ENCODE results near the gene SOAT2.
"Not testable (repeated sequence)": the region's sequence is repeated elsewhere in the genome, so short reads cannot be mapped to it uniquely, and the experiment has no call there.

SOAT2 gene

DNA sequence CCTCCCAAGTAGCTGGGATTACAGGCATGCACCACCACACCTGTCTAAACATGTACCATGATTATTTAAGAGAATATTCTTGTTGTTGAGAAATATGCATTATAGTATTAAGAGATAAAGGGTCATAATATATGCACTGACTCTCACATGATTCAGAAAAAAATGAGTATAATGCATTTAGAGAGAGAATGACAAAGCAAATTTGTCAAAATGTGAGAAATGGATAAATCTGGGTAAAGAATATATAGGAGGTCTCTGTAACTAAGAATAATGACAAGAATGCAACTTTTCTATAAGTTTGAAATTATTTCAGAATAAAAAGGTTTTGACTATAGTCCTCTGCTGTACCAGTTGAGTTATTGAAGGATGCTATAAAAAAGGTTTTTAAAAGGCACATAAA lies 49.1 kb downstream of the SOAT2 start:
- no peak for DNase-seq

GRCh38 chr12:53159195-53159839 lies 56.0 kb downstream of the SOAT2 start:
- DNase-seq = peak; percentile 78 to 84

- DNase-seq = no peak
These were observed 56.7 kb downstream of the SOAT2 start for GRCh38 chr12:53160000-53160399.

DNA sequence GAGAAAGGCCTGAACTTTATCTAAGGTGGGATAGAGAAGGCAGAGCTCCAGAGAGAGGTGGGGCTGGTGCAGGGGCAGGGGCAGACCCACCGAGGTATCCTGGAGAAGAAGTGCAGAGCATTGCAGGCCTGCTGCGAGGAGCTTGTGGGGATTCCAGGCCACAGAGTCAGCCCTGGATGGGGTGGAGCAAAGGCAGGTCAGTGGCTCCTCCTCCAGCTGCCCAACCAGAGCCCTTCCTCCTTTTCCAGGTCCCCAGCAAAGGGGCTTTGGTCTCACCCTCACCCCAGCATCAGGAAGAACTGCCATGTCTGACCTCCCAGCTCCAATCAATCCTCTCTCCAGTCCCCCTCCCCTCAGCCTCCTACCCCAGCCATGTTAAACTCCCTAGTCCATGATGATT lies 57.4 kb downstream of the SOAT2 start:
- no peak for DNase-seq

DNA sequence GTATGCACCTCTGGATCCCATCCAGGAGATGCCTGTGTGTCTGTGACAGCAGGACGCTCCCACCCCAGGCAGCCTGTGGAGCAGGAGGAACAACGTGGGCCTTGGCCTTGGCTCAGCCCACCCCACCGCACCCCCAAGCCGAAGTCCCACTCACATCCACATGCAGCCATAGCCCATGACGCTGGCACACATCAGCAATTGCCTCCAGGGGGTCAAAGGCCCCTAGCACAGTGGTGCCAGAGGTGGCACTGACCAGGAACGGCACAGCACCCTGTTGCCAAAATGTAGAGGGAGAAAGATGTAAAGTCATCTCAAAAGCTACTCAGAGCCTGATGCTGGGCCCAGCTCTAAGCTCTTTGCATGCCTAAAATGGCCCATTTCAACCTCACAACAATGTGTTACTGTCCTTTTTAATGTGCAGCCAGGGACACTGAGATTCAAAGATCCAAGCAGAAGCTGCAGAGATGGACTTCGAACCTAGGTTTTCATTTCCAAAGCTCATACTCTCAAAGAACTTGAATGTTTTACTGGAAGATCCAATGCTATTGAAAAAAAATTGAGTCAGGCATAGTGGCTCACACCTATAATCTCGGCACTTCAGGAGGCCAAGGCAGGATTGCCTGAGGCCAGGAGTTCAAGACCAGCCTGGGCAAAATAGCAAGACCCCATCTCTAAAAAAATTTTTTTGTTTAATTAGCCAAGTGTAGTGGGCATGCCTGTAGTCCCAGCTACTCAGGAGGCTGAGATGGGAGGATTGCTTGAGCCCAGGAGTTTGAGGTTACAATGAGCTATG lies 58.0 kb downstream of the SOAT2 start:
- DNase-seq = no peak

DNA sequence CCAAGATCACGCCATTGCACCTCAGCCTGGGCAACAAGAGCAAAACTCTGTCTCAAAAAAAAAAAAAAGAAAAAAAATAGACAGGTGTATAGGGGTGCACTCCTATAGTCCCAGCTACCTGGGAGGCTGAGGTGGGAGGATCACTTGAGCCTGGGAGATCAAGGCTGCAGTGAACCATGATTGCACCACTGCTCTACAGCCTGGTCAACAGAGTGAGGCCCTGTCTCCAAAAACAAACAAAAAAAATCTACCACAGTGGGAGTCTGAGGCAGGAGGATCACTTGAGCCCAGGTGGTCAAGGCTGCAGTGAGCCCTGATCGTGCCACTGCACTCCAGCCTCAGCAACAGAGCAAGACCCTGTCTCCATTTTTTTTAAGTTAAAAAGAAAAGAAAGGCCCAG lies 59.7 kb downstream of the SOAT2 start:
- DNase-seq = not testable (repeated sequence)

DNA sequence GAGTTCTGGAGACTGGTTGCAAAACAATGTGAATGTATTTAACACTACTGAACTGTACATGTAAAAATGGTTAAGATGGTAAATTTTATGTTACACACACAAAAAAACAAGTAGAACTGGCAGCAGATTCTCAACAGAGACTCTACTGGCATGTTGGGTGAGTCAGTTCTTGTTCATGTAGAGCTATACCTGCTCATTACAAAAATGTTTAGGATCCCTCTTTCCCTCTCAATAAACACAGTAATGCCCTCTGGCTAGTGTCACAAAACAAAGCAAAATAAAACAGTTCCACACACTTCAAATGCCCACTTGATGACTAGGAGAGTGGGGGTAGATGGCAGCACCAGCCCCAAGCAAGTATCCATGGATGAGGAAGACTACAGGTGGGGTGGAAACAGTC lies 63.6 kb downstream of the SOAT2 start:
- no peak for DNase-seq

DNA sequence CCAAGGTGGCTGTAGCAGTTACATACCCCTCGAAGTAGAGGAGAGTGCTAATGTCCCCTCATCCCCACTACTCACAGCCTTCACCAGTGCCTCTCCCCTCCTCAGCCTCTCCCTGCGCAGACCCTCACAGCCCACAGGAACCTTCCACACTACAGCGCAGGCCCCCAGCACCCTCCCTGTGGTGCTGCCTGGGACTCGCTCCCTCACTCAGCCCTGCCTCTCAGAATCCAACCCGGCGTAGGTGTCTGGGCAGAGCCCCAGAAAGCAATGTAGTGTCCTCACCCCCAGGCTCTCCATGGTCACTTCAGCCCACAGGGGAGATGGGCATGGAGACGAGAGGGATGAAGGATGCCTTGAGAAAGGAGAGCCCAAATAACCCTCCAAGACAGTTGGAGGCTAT lies 66.4 kb downstream of the SOAT2 start:
- DNase-seq = no peak

DNA sequence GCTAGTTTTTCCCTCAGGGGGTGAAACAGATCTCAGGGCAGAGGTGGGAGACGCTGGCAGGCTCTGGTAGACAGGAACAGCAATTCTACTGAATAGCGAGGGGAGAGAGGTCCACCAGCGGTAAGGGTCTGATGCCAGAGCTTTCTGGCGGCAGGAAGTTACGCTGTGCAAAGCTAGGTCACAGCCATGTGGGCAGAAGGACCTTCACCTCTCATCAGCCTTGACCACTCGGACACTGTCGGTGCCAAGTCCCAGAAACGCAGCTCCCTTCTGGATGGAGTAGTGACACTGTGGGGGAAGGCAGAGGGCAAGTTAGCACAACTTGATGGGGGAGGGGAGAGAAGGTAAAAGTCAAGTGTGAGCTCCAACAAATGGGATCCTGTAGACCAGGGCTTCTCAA lies 66.9 kb downstream of the SOAT2 start:
- DNase-seq = no peak

DNA sequence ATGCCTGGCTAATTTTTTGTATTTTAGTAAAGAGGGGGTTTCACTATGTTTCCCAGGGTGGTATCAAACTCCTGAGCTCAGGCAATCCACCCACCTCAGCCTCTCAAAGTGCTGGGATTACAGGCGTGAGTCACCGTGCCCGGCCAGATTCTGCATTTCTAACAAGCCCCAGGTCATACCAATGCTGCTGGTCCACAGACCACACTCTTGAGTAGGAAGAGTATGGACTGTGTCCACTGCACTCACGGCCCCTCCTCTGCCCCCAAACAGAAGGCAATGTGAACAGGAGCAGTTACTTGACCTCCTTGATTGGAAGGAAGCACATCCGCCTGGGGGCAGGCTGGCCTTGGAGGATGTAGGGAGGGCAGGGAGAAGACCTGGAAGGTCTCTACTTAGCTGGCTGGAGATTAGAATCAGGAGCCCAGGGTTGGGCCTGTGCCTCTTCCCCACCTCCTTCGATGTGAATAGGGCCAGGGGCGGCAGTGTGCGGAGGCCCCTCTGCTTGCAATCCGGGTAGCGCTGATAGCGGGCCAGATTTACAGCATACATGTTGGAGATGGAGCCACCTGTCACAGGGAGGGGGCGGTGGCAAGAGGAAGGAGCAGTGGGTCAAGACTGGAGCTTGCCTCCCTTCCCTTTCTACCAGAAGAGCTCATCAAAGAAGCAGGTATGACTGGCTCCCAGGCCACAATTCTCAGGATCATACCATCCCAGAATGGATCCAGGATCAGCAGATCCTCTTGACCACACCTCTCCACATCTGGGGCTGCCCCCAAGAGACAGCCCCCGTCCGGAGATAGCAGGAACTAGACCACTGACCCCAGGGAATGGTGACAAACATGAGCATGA lies 67.8 kb downstream of the SOAT2 start:
- no peak for DNase-seq

- no peak for DNase-seq
These were observed 68.5 kb downstream of the SOAT2 start for GRCh38 chr12:53171725-53172329.

DNA sequence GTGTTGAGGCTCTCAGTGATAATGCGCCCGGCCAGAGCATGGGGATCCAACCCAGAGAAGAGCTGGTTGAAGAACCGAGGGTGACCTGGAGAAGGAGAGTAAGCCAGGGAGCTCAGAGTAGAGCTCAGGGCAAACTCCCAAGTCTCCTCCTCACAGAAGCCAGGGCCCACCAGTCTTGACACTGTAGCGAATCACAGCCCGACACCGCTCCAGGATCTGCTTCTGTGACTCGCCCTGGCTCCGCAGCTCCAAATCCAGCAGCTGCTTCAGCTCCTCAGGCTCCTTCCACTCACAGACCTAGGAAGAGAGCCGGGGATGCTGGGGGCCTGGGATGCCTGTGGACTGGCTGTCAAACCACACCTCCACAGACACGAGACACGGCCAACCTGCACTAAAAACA lies 69.1 kb downstream of the SOAT2 start:
- DNase-seq = no peak

DNA sequence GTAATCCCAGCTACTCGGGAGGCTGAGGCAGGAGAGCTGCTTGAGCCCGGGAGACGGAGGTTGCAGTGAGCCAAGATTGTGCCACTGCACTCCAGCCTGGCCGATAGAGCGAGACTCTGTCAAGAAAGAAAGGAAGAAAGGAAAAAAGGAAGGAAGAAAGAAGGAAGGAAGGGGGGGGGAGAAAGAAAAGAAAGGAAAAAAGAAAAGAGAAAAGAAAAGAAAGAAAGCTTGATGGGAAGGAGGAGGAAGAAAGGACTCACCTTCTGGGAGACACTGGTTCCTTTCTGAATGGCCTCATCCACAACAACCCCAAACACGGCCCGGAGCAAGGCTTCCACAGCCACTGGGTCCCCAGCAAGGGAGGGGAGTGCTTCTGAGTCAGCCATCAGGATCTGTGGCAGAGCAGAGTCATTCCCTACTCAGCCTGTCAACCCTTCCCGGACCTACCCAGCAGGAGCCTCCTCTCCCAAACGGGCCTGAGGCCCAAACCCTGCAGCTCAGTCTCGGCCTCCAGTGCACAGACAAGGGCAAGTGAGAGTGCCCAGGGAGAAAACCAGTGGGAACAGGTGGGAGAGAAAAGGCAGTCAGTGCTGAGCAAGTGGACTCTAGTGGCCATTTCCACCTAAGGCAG lies 69.9 kb downstream of the SOAT2 start:
- no peak for DNase-seq

Measured in Kasumi-1 (cell line).